A549 treated with AZD2906 at 1 μM for 4 hours (cell line): ENCODE data around the gene PGAP1. TPM values are rescaled to one million over a fixed set of nuclear protein-coding genes. Genes with fewer than 3 reads are reported as not detected.

ENCODE experiments used
- total RNA-seq: library from RNA; stranded (reverse); fragments of 200-300 nt; extraction: Qiagen RNA extraction; gene quantifications from 5 replicates; pipeline ENCODE4 v1.2.3, GENCODE V29; 2022

PGAP1 gene
- 2.0 to 2.5 TPM (median 2.3 TPM) in 5 replicates for total RNA-seq

GRCh38 chr2:196926562-196927375 is at the start of gene PGAP1:
PGAP1 (minus strand) TSS chr2:196926707; CDS start chr2:196926616, 91 bp downstream.

GRCh38 chr2:196809260-196809659 is 117.2 kb downstream of the PGAP1 start, which contains the start of gene C2orf66:
C2orf66 (minus strand) TSS chr2:196809355; CDS start chr2:196809336, 19 bp downstream.

Other genes starting within 250 kb of the PGAP1 start
- 14.9 to 19.8 TPM (median 16.9 TPM) in 5 replicates for gene GTF3C3, start 127.0 kb downstream of the PGAP1 start, total RNA-seq
- gene C2orf66, start 117.4 kb downstream of the PGAP1 start, total RNA-seq: 0.03 to 0.09 TPM (median 0.08 TPM) in 5 replicates